ELR (cell line): Measurements from ENCODE around the gene CUX1.
"Not testable (repeated sequence)": the region's sequence is repeated elsewhere in the genome, so short reads cannot be mapped to it uniquely, and the experiment has no call there.

Experiments
- DNase-seq: peaks from one replicate; pipeline ENCODE4 v3.0.0-alpha.2; 2015; ENCODE audit warnings: low read depth

Gene CUX1

GRCh38 chr7:101985057-101985902 is 167.9 kb downstream of the CUX1 start:
- no peak for DNase-seq

GRCh38 chr7:101985903-101986734 is 168.7 kb downstream of the CUX1 start:
- no peak for DNase-seq

- DNase-seq, result no peak
These were observed 170.1 kb downstream of the CUX1 start for GRCh38 chr7:101987494-101987893.

- not testable (repeated sequence) for DNase-seq
These were observed 170.6 kb downstream of the CUX1 start for GRCh38 chr7:101988060-101988459.

GRCh38 chr7:101988513-101988912 is 171.1 kb downstream of the CUX1 start:
- no peak for DNase-seq

GRCh38 chr7:101989101-101989500 is 171.7 kb downstream of the CUX1 start:
- DNase-seq, result no peak

GRCh38 chr7:101990811-101991418 is 173.5 kb downstream of the CUX1 start:
- DNase-seq, result no peak

- no peak for DNase-seq
These were observed 174.4 kb downstream of the CUX1 start for GRCh38 chr7:101991860-101992259.

- no peak for DNase-seq
These were observed 175.9 kb downstream of the CUX1 start for GRCh38 chr7:101993311-101993710.

- DNase-seq, result no peak
These were observed 177.7 kb downstream of the CUX1 start for GRCh38 chr7:101995121-101995520.

GRCh38 chr7:101996131-101996691 is 178.8 kb downstream of the CUX1 start:
- DNase-seq, result no peak

- DNase-seq, result no peak
These were observed 179.4 kb downstream of the CUX1 start for GRCh38 chr7:101996876-101997275.

- no peak for DNase-seq
These were observed 180.8 kb downstream of the CUX1 start for GRCh38 chr7:101998029-101998905.

GRCh38 chr7:101998906-101999240 is 181.4 kb downstream of the CUX1 start:
- no peak for DNase-seq

GRCh38 chr7:101999393-101999792 is 182.0 kb downstream of the CUX1 start:
- DNase-seq, result no peak

- DNase-seq, result no peak
These were observed 182.7 kb downstream of the CUX1 start for GRCh38 chr7:102000123-102000522.

- DNase-seq, result no peak
These were observed 186.8 kb downstream of the CUX1 start for GRCh38 chr7:102004229-102004628.

GRCh38 chr7:102004848-102005247 is 187.4 kb downstream of the CUX1 start:
- no peak for DNase-seq

- no peak for DNase-seq
These were observed 188.6 kb downstream of the CUX1 start for GRCh38 chr7:102005933-102006480.

GRCh38 chr7:102006695-102007094 is 189.3 kb downstream of the CUX1 start:
- no peak for DNase-seq
